ENCODE data around the gene PCOLCE2.
A peak's percentile ranks its signal among the peaks of the same experiment; 100 is the strongest.

PCOLCE2 gene

GRCh38 chr3:142890592-142890991 lies 1.7 kb upstream of the PCOLCE2 start:
- no peak overlapping the region for H3K18ac ChIP-seq (ENCODE audit: low read depth in 1 of 2, low read length in 2 of 2)
- no peak overlapping the region for H3K14ac ChIP-seq (ENCODE audit: low read length in 2 of 2)
- no peak overlapping the region for H2BK5ac ChIP-seq (ENCODE audit: low read depth, low read length, poor library complexity, severe bottlenecking)
- no CpG with 5 or more reads among the region's 2 CpGs for WGBS
- no peak overlapping the region for H4K8ac ChIP-seq (ENCODE audit: low read length)
- H3K36me3 ChIP-seq (ENCODE audit: control insufficient read depth in 1 of 2, insufficient read depth in 2 of 2, low read depth in 1 of 2, low read length in 2 of 2) = peaks cover 0 to 5% of the 10 kb centered on the region in 2 experiments
- H3K79me1 ChIP-seq (replicated peaks; ENCODE audit: low read length, poor library complexity, severe bottlenecking) = no peaks in the 10 kb centered on the region
- H2BK12ac ChIP-seq (ENCODE audit: low read length in 2 of 2) = no peak overlapping the region
- H2BK15ac ChIP-seq (ENCODE audit: low read depth, poor library complexity, severe bottlenecking) = no peak overlapping the region
- DNase-seq = no peak
- H3K27me3 ChIP-seq (ENCODE audit: control insufficient read depth in 1 of 2, insufficient read depth in 1 of 2, low read length in 2 of 2) = no peaks in the 10 kb centered on the region
- no peak overlapping the region for H4K91ac ChIP-seq (ENCODE audit: low read length)
- no peak overlapping the region for H3K27ac ChIP-seq (ENCODE audit: low read length, poor library complexity, severe bottlenecking)
- no peak overlapping the region for H2AFZ ChIP-seq (ENCODE audit: low read depth, low read length)
- peak overlapping the region in 1 of 2 experiments; percentile 47 for H3K4me3 ChIP-seq (ENCODE audit: insufficient read depth in 1 of 2, low read depth in 1 of 2, low read length in 2 of 2)
- peaks cover 8% of the 10 kb centered on the region for H3K4me1 ChIP-seq (ENCODE audit: control insufficient read depth, insufficient read depth, low read depth, low read length)
- H3K23ac ChIP-seq (ENCODE audit: low read length in 2 of 2) = no peak overlapping the region
- no peak overlapping the region for H3K4ac ChIP-seq (ENCODE audit: low read depth in 1 of 2, low read length in 2 of 2)
- H2BK120ac ChIP-seq (ENCODE audit: low read depth, low read length) = no peak overlapping the region
- no peak overlapping the region for H2AK5ac ChIP-seq (ENCODE audit: low read length, severe bottlenecking)
- H3K9ac ChIP-seq (ENCODE audit: low read length) = peak overlapping the region; percentile 91
- no peaks in the 10 kb centered on the region for H3K9me3 ChIP-seq (ENCODE audit: control insufficient read depth, low read length)
- H3K4me2 ChIP-seq (ENCODE audit: low read length, poor library complexity, severe bottlenecking) = no peak overlapping the region

- DNase-seq = no peak
- Histone ChIP-seq H3K23ac (ENCODE audit: low read length in 2 of 2) (no peak overlapping the region), H2BK12ac (ENCODE audit: low read length in 2 of 2) (no peak overlapping the region), H3K14ac (ENCODE audit: low read length in 2 of 2) (no peak overlapping the region), H4K91ac (ENCODE audit: low read length) (no peak overlapping the region), H2BK5ac (ENCODE audit: low read depth, low read length, poor library complexity, severe bottlenecking) (no peak overlapping the region), H3K4me3 (ENCODE audit: insufficient read depth in 1 of 2, low read depth in 1 of 2, low read length in 2 of 2) (peak overlapping the region; percentile 76 to 86), H2BK15ac (ENCODE audit: low read depth, poor library complexity, severe bottlenecking) (no peak overlapping the region), H3K4me2 (ENCODE audit: low read length, poor library complexity, severe bottlenecking) (peak overlapping the region; percentile 85), H4K8ac (ENCODE audit: low read length) (no peak overlapping the region), H3K4me1 (ENCODE audit: control insufficient read depth, insufficient read depth, low read depth, low read length) (peaks cover 8% of the 10 kb centered on the region), H2AK5ac (ENCODE audit: low read length, severe bottlenecking) (no peak overlapping the region), H3K27ac (ENCODE audit: low read length, poor library complexity, severe bottlenecking) (no peak overlapping the region), H3K79me1 (replicated peaks; ENCODE audit: low read length, poor library complexity, severe bottlenecking) (no peaks in the 10 kb centered on the region), H3K18ac (ENCODE audit: low read depth in 1 of 2, low read length in 2 of 2) (peak overlapping the region in 1 of 2 experiments; percentile 18), H2BK120ac (ENCODE audit: low read depth, low read length) (no peak overlapping the region), H3K4ac (ENCODE audit: low read depth in 1 of 2, low read length in 2 of 2) (no peak overlapping the region), H2AFZ (ENCODE audit: low read depth, low read length) (peak overlapping the region; percentile 81), H3K9ac (ENCODE audit: low read length) (peak overlapping the region; percentile 91), H3K36me3 (ENCODE audit: control insufficient read depth in 1 of 2, insufficient read depth in 2 of 2, low read depth in 1 of 2, low read length in 2 of 2) (peaks cover 0 to 5% of the 10 kb centered on the region in 2 experiments), H3K27me3 (ENCODE audit: control insufficient read depth in 1 of 2, insufficient read depth in 1 of 2, low read length in 2 of 2) (no peaks in the 10 kb centered on the region), H3K9me3 (ENCODE audit: control insufficient read depth, low read length) (no peaks in the 10 kb centered on the region)
- 19% methylated on average over 27 of the region's 29 CpGs for WGBS
Observed at GRCh38 chr3:142889212-142890014, 530 bp upstream of the PCOLCE2 start.

- WGBS = 10% methylated on average over 13 of the region's 14 CpGs
- peak; percentile 13 for DNase-seq
- peaks cover 0 to 10% of the 10 kb centered on the region in 2 experiments for H3K36me3 ChIP-seq (ENCODE audit: control insufficient read depth in 1 of 2, insufficient read depth in 2 of 2, low read depth in 1 of 2, low read length in 2 of 2)
- no peak overlapping the region for H2BK120ac ChIP-seq (ENCODE audit: low read depth, low read length)
- H2BK15ac ChIP-seq (ENCODE audit: low read depth, poor library complexity, severe bottlenecking) = no peak overlapping the region
- no peaks in the 10 kb centered on the region for H3K79me1 ChIP-seq (replicated peaks; ENCODE audit: low read length, poor library complexity, severe bottlenecking)
- H2BK5ac ChIP-seq (ENCODE audit: low read depth, low read length, poor library complexity, severe bottlenecking) = no peak overlapping the region
- no peak overlapping the region for H4K91ac ChIP-seq (ENCODE audit: low read length)
- H3K9ac ChIP-seq (ENCODE audit: low read length) = peak overlapping the region; percentile 91
- H3K4me2 ChIP-seq (ENCODE audit: low read length, poor library complexity, severe bottlenecking) = peak overlapping the region; percentile 85
- no peak overlapping the region for H3K23ac ChIP-seq (ENCODE audit: low read length in 2 of 2)
- H3K14ac ChIP-seq (ENCODE audit: low read length in 2 of 2) = no peak overlapping the region
- peak overlapping the region; percentile 76 to 86 for H3K4me3 ChIP-seq (ENCODE audit: insufficient read depth in 1 of 2, low read depth in 1 of 2, low read length in 2 of 2)
- no peak overlapping the region for H3K27ac ChIP-seq (ENCODE audit: low read length, poor library complexity, severe bottlenecking)
- no peak overlapping the region for H2BK12ac ChIP-seq (ENCODE audit: low read length in 2 of 2)
- no peak overlapping the region for H3K18ac ChIP-seq (ENCODE audit: low read depth in 1 of 2, low read length in 2 of 2)
- H3K4ac ChIP-seq (ENCODE audit: low read depth in 1 of 2, low read length in 2 of 2) = no peak overlapping the region
- no peaks in the 10 kb centered on the region for H3K27me3 ChIP-seq (ENCODE audit: control insufficient read depth in 1 of 2, insufficient read depth in 1 of 2, low read length in 2 of 2)
- no peaks in the 10 kb centered on the region for H3K9me3 ChIP-seq (ENCODE audit: control insufficient read depth, low read length)
- peaks cover 8% of the 10 kb centered on the region for H3K4me1 ChIP-seq (ENCODE audit: control insufficient read depth, insufficient read depth, low read depth, low read length)
- H4K8ac ChIP-seq (ENCODE audit: low read length) = no peak overlapping the region
- H2AK5ac ChIP-seq (ENCODE audit: low read length, severe bottlenecking) = no peak overlapping the region
- no peak overlapping the region for H2AFZ ChIP-seq (ENCODE audit: low read depth, low read length)
Observed at GRCh38 chr3:142888099-142888480, 793 bp downstream of the PCOLCE2 start.

GRCh38 chr3:142886940-142887339 lies 1.9 kb downstream of the PCOLCE2 start:
- no peak overlapping the region for H2BK120ac ChIP-seq (ENCODE audit: low read depth, low read length)
- H3K23ac ChIP-seq (ENCODE audit: low read length in 2 of 2) = no peak overlapping the region
- H2BK12ac ChIP-seq (ENCODE audit: low read length in 2 of 2) = no peak overlapping the region
- H3K4me3 ChIP-seq (ENCODE audit: insufficient read depth in 1 of 2, low read depth in 1 of 2, low read length in 2 of 2) = peak overlapping the region in 1 of 2 experiments; percentile 86
- no peak overlapping the region for H3K14ac ChIP-seq (ENCODE audit: low read length in 2 of 2)
- H4K8ac ChIP-seq (ENCODE audit: low read length) = no peak overlapping the region
- H3K79me1 ChIP-seq (replicated peaks; ENCODE audit: low read length, poor library complexity, severe bottlenecking) = no peaks in the 10 kb centered on the region
- H3K4me1 ChIP-seq (ENCODE audit: control insufficient read depth, insufficient read depth, low read depth, low read length) = peaks cover 8% of the 10 kb centered on the region
- H3K27ac ChIP-seq (ENCODE audit: low read length, poor library complexity, severe bottlenecking) = no peak overlapping the region
- peaks cover 0 to 10% of the 10 kb centered on the region in 2 experiments for H3K36me3 ChIP-seq (ENCODE audit: control insufficient read depth in 1 of 2, insufficient read depth in 2 of 2, low read depth in 1 of 2, low read length in 2 of 2)
- no peak overlapping the region for H2AFZ ChIP-seq (ENCODE audit: low read depth, low read length)
- no peaks in the 10 kb centered on the region for H3K9me3 ChIP-seq (ENCODE audit: control insufficient read depth, low read length)
- H2BK5ac ChIP-seq (ENCODE audit: low read depth, low read length, poor library complexity, severe bottlenecking) = no peak overlapping the region
- H2BK15ac ChIP-seq (ENCODE audit: low read depth, poor library complexity, severe bottlenecking) = no peak overlapping the region
- H4K91ac ChIP-seq (ENCODE audit: low read length) = no peak overlapping the region
- H3K27me3 ChIP-seq (ENCODE audit: control insufficient read depth in 1 of 2, insufficient read depth in 1 of 2, low read length in 2 of 2) = no peaks in the 10 kb centered on the region
- peak overlapping the region; percentile 91 for H3K9ac ChIP-seq (ENCODE audit: low read length)
- no peak overlapping the region for H3K4me2 ChIP-seq (ENCODE audit: low read length, poor library complexity, severe bottlenecking)
- H3K4ac ChIP-seq (ENCODE audit: low read depth in 1 of 2, low read length in 2 of 2) = no peak overlapping the region
- H3K18ac ChIP-seq (ENCODE audit: low read depth in 1 of 2, low read length in 2 of 2) = no peak overlapping the region
- H2AK5ac ChIP-seq (ENCODE audit: low read length, severe bottlenecking) = no peak overlapping the region
- DNase-seq = peak; percentile 48
- 36% methylated on average over 2 of the region's 2 CpGs for WGBS

Data from mesenchymal stem cell (in vitro differentiated cells and primary cell).